ENCODE results near the gene IFI30. TPM values are rescaled to one million over a fixed set of nuclear protein-coding genes. Genes with fewer than 3 reads are reported as not detected.

IFI30 gene
- polyA plus RNA-seq, 3 donors = 3,608 to 6,022 (median 4,550) TPM

DNA sequence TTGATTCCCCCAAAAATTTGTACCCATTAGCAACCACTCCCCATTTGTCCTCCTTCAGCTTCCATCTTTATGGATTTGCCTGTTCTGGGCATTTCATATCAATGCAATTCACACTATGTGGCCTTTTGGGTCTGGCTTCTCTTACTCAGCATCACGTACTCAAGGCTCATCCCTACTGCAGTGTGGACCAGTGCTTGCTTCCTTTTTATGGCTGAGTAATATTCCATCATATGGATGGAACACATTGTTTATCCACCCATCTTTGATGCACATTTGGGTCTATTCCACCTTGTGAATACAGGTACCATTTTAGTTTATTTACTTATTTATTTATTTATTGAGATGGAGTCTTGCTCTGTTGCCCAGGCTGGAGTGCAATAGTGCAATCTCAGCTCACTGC is 33.1 kb upstream of the IFI30 start:
- no peak overlapping the region for H3K4me2 ChIP-seq (replicated peaks; ENCODE audit: extremely low read depth, low read length, poor library complexity, severe bottlenecking)
- no peaks in the 10 kb centered on the region for H3K27me3 ChIP-seq (ENCODE audit: control insufficient read depth in 2 of 2, insufficient read depth in 2 of 2, low read length in 2 of 2)
- peaks cover 0 to 5% (median 3%) of the 10 kb centered on the region in 3 donors for H3K27me3 Mint-ChIP-seq (ENCODE audit: low read depth in 3 of 3)
- peaks cover 0 to 4% (median 0%) of the 10 kb centered on the region in 7 donors for H3K9me3 Mint-ChIP-seq
- TF ChIP-seq, protein P1, sequence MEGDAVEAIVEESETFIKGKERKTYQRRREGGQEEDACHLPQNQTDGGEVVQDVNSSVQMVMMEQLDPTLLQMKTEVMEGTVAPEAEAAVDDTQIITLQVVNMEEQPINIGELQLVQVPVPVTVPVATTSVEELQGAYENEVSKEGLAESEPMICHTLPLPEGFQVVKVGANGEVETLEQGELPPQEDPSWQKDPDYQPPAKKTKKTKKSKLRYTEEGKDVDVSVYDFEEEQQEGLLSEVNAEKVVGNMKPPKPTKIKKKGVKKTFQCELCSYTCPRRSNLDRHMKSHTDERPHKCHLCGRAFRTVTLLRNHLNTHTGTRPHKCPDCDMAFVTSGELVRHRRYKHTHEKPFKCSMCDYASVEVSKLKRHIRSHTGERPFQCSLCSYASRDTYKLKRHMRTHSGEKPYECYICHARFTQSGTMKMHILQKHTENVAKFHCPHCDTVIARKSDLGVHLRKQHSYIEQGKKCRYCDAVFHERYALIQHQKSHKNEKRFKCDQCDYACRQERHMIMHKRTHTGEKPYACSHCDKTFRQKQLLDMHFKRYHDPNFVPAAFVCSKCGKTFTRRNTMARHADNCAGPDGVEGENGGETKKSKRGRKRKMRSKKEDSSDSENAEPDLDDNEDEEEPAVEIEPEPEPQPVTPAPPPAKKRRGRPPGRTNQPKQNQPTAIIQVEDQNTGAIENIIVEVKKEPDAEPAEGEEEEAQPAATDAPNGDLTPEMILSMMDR (IDR thresholded peaks at IDR 0.05) = no peak
- no peaks in the 10 kb centered on the region for H3K79me2 ChIP-seq (ENCODE audit: insufficient read depth, low read length)
- 100% methylated on average over 1 of the region's 1 CpG for WGBS (ENCODE audit: insufficient coverage)
- no peak for DNase-seq
- H3K27ac Mint-ChIP-seq = no peak overlapping the region
- peaks cover 9 to 12% of the 10 kb centered on the region in 2 donors for H3K4me1 ChIP-seq (ENCODE audit: control insufficient read depth in 1 of 2, insufficient read depth in 2 of 2, low read length in 2 of 2)
- no peak overlapping the region for H3K27ac ChIP-seq (ENCODE audit: low read depth in 1 of 2, low read length in 2 of 2)
- no peak overlapping the region for H3K4me3 ChIP-seq (replicated peaks in 1 of 3; ENCODE audit: low read depth in 2 of 3, low read length in 3 of 3)
- H3K4me3 Mint-ChIP-seq = no peak overlapping the region
- intact Hi-C loops (cut with micrococcal nuclease) = no loop called here
- no peaks in the 10 kb centered on the region for H3K9me3 ChIP-seq (replicated peaks in 1 of 2; ENCODE audit: control insufficient read depth in 1 of 2, insufficient read depth in 1 of 2, low read length in 2 of 2)
- H3K9ac ChIP-seq (ENCODE audit: insufficient read depth, low read length, poor library complexity, severe bottlenecking) = no peak overlapping the region
- H3K36me3 ChIP-seq (replicated peaks in 1 of 2; ENCODE audit: control insufficient read depth in 1 of 2, insufficient read depth in 2 of 2, low read length in 2 of 2) = peaks cover 91 to 100% of the 10 kb centered on the region in 2 donors
- peaks cover 72 to 99% of the 10 kb centered on the region in 2 donors for H3K36me3 Mint-ChIP-seq
- no peak overlapping the region for H2AFZ ChIP-seq (ENCODE audit: insufficient read depth, low read depth, low read length, poor library complexity, severe bottlenecking)
- H4K20me1 ChIP-seq (ENCODE audit: insufficient read depth, low read length) = peaks cover 58% of the 10 kb centered on the region
- peaks cover 6% of the 10 kb centered on the region for H3K4me1 Mint-ChIP-seq

DNA sequence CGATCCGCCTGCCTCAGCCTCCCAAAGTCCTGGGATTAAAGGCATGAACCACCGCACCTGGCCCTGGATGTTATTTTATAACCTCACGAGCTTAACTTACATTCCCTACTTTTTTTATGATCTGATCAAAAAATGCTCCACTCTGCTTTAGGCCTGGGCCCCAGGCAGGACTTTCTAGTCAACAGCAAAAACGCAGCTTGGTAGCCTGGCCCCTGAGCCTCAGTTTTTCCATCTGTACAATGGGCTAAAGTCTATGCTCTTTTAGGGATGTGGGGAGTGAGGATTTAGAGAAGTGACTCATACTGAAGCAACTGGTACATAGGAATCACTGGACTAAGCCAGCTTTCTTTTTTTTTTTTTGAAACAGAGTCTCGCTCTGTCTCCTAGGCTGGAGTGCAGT is 32.6 kb upstream of the IFI30 start:
- DNase-seq = no peak
- Histone ChIP-seq H3K27me3 (ENCODE audit: control insufficient read depth in 2 of 2, insufficient read depth in 2 of 2, low read length in 2 of 2) (no peaks in the 10 kb centered on the region), H3K9ac (ENCODE audit: insufficient read depth, low read length, poor library complexity, severe bottlenecking) (no peak overlapping the region), H3K36me3 (replicated peaks in 1 of 2; ENCODE audit: control insufficient read depth in 1 of 2, insufficient read depth in 2 of 2, low read length in 2 of 2) (peaks cover 91 to 100% of the 10 kb centered on the region in 2 donors), H3K27ac (ENCODE audit: low read depth in 1 of 2, low read length in 2 of 2) (no peak overlapping the region), H3K4me1 (ENCODE audit: control insufficient read depth in 1 of 2, insufficient read depth in 2 of 2, low read length in 2 of 2) (peaks cover 9 to 12% of the 10 kb centered on the region in 2 donors), H4K20me1 (ENCODE audit: insufficient read depth, low read length) (peaks cover 57% of the 10 kb centered on the region), H2AFZ (ENCODE audit: insufficient read depth, low read depth, low read length, poor library complexity, severe bottlenecking) (no peak overlapping the region), H3K4me3 (replicated peaks in 1 of 3; ENCODE audit: low read depth in 2 of 3, low read length in 3 of 3) (no peak overlapping the region), H3K4me2 (replicated peaks; ENCODE audit: extremely low read depth, low read length, poor library complexity, severe bottlenecking) (no peak overlapping the region), H3K9me3 (replicated peaks in 1 of 2; ENCODE audit: control insufficient read depth in 1 of 2, insufficient read depth in 1 of 2, low read length in 2 of 2) (no peaks in the 10 kb centered on the region), H3K79me2 (ENCODE audit: insufficient read depth, low read length) (no peaks in the 10 kb centered on the region)
- no peak overlapping the region for H3K4me3 Mint-ChIP-seq
- TF ChIP-seq, protein P1 (IDR thresholded peaks at IDR 0.05) = no peak
- WGBS (ENCODE audit: insufficient coverage) = 100% methylated on average over 4 of the region's 6 CpGs
- no peak overlapping the region for H3K27ac Mint-ChIP-seq
- intact Hi-C loops (cut with micrococcal nuclease) = no loop called here
- H3K36me3 Mint-ChIP-seq = peaks cover 72 to 99% of the 10 kb centered on the region in 2 donors
- H3K4me1 Mint-ChIP-seq = peaks cover 6% of the 10 kb centered on the region
- peaks cover 0 to 5% (median 3%) of the 10 kb centered on the region in 3 donors for H3K27me3 Mint-ChIP-seq (ENCODE audit: low read depth in 3 of 3)
- H3K9me3 Mint-ChIP-seq = peaks cover 0 to 4% (median 0%) of the 10 kb centered on the region in 7 donors

All from CD14-positive monocyte (primary cell).